ENCODE measurements around the gene TMPRSS4. TPM values are rescaled to one million over a fixed set of nuclear protein-coding genes. Genes with fewer than 3 reads are reported as not detected.

TMPRSS4 gene
- polyA plus RNA-seq, 3 donors: 27.4 to 39.8 (median 27.6) TPM

- DNase-seq (ENCODE audit: low read depth in 3 of 3, low spot score in 2 of 3): no peak
These were observed 94.0 kb downstream of the TMPRSS4 start for GRCh38 chr11:118170882-118171268.

Other genes with a start within 250 kb of the TMPRSS4 start
- 100 to 1,000 TPM; 124 to 140 (median 129) TPM for gene FXYD6, start 200.4 kb upstream of the TMPRSS4 start, polyA plus RNA-seq (ENCODE audit: insufficient read length in 3 of 3)
- under 1 TPM; 0.36 to 0.60 (median 0.48) TPM for gene TMPRSS13, start 147.7 kb upstream of the TMPRSS4 start, polyA plus RNA-seq (ENCODE audit: insufficient read length in 3 of 3)
- gene IL10RA, start 90.7 kb upstream of the TMPRSS4 start, polyA plus RNA-seq (ENCODE audit: insufficient read length in 3 of 3): 1 to 10 TPM; 2.2 to 2.7 (median 2.4) TPM
- gene SMIM35, start 9.9 kb downstream of the TMPRSS4 start, polyA plus RNA-seq (ENCODE audit: insufficient read length in 3 of 3): under 1 TPM; 0.10 to 0.19 (median 0.15) TPM
- 1 to 10 TPM in 2 of 3 donors, under 1 TPM in 1; 0.82 to 1.7 (median 1.1) TPM for gene SCN4B, start 75.7 kb downstream of the TMPRSS4 start, polyA plus RNA-seq (ENCODE audit: insufficient read length in 3 of 3)
- 1 to 10 TPM; 4.6 to 5.1 (median 5.0) TPM for gene SCN2B, start 99.6 kb downstream of the TMPRSS4 start, polyA plus RNA-seq (ENCODE audit: insufficient read length in 3 of 3)
- 1 to 10 TPM; 1.9 to 2.4 (median 2.3) TPM for gene JAML, start 147.9 kb downstream of the TMPRSS4 start, polyA plus RNA-seq (ENCODE audit: insufficient read length in 3 of 3)
- gene MPZL3, start 175.3 kb downstream of the TMPRSS4 start, polyA plus RNA-seq (ENCODE audit: insufficient read length in 3 of 3): 1 to 10 TPM; 4.7 to 6.1 (median 5.3) TPM
- gene MPZL2, start 187.2 kb downstream of the TMPRSS4 start, polyA plus RNA-seq (ENCODE audit: insufficient read length in 3 of 3): 10 to 100 TPM; 19.0 to 21.1 (median 20.7) TPM
- under 1 TPM; 0.30 to 0.57 (median 0.35) TPM for gene CD3E, start 227.7 kb downstream of the TMPRSS4 start, polyA plus RNA-seq (ENCODE audit: insufficient read length in 3 of 3)

Measured in right renal cortex interstitium (tissue), 3 donors.